ENCODE results near the gene DDX24. TPM values are rescaled to one million over a fixed set of nuclear protein-coding genes. Genes with fewer than 3 reads are reported as not detected.
A peak's percentile ranks its signal among the peaks of the same experiment; 100 is the strongest.

DDX24 gene
- total RNA-seq, 2 experiments from 2014 or later, result 210 to 216 TPM

GRCh38 chr14:94009767-94010166 lies 71.2 kb downstream of the DDX24 start:
- CTCF ChIA-PET, result interaction anchor here (1.0 to 8.4 kb wide), 7 partner anchors 9 to 127 kb away, joined by 3 to 77 read pairs (median 6); partner anchors contain the start of genes ASB2 and OTUB2
- POLR2A ChIA-PET, result interaction anchor here (0.9 to 2.1 kb wide), 5 partner anchors 11 to 70 kb away, joined by 3 to 9 read pairs (median 6); no protein-coding TSS in a partner anchor
- no peak for DNase-seq
- no peaks in the 10 kb centered on the region for H3K9me3 Mint-ChIP-seq
- H3K36me3 Mint-ChIP-seq (ENCODE audit: low read depth), result no peaks in the 10 kb centered on the region
- H3K27ac Mint-ChIP-seq, result peak overlapping the region; percentile 61
- peaks cover 5% of the 10 kb centered on the region for H3K27me3 Mint-ChIP-seq
- H3K4me1 Mint-ChIP-seq, result peaks cover 69% of the 10 kb centered on the region
- H3K4me3 Mint-ChIP-seq, result no peak overlapping the region

GRCh38 chr14:94008234-94008633 lies 72.8 kb downstream of the DDX24 start:
- H3K9me3 Mint-ChIP-seq, result no peaks in the 10 kb centered on the region
- H3K36me3 Mint-ChIP-seq (ENCODE audit: low read depth), result no peaks in the 10 kb centered on the region
- peaks cover 6% of the 10 kb centered on the region for H3K27me3 Mint-ChIP-seq
- peak; percentile 60 for DNase-seq
- peaks cover 69% of the 10 kb centered on the region for H3K4me1 Mint-ChIP-seq
- peak overlapping the region; percentile 77 for H3K27ac Mint-ChIP-seq
- ChIA-PET CTCF (interaction anchor here (8.4 kb wide), 1 partner anchor 70 kb away, joined by 77 read pairs; no protein-coding TSS in a partner anchor), POLR2A (interaction anchor here (0.8 to 1.4 kb wide), 5 partner anchors 10 to 73 kb away, joined by 3 to 4 read pairs (median 3); partner anchors contain the start of genes DDX24, IFI27L1 and OTUB2)
- H3K4me3 Mint-ChIP-seq, result no peak overlapping the region

GRCh38 chr14:94005324-94006073 lies 75.5 kb downstream of the DDX24 start:
- Mint-ChIP-seq H3K4me3 (no peak overlapping the region), H3K4me1 (peaks cover 58% of the 10 kb centered on the region), H3K36me3 (ENCODE audit: low read depth) (no peaks in the 10 kb centered on the region), H3K27ac (no peak overlapping the region), H3K27me3 (peaks cover 6% of the 10 kb centered on the region), H3K9me3 (no peaks in the 10 kb centered on the region)
- CTCF ChIA-PET, result interaction anchor here (0.8 to 11.1 kb wide), 10 partner anchors 10 to 175 kb away, joined by 3 to 300 read pairs (median 6); no protein-coding TSS in a partner anchor
- POLR2A ChIA-PET, result interaction anchor here (1.1 to 1.7 kb wide), 3 partner anchors 42 to 66 kb away, joined by 3 to 4 read pairs (median 3); no protein-coding TSS in a partner anchor
- peak; percentile 46 for DNase-seq

- Mint-ChIP-seq H3K9me3 (no peaks in the 10 kb centered on the region), H3K27me3 (peaks cover 6% of the 10 kb centered on the region), H3K4me3 (no peak overlapping the region), H3K27ac (no peak overlapping the region), H3K36me3 (ENCODE audit: low read depth) (no peaks in the 10 kb centered on the region), H3K4me1 (peaks cover 50% of the 10 kb centered on the region)
- DNase-seq, result no peak
- CTCF ChIA-PET, result interaction anchor here (0.7 to 11.1 kb wide), 10 partner anchors 11 to 132 kb away, joined by 3 to 300 read pairs (median 6); partner anchors contain the start of gene ASB2
- POLR2A ChIA-PET, result interaction anchor here (1.0 to 1.7 kb wide), 6 partner anchors 41 to 73 kb away, joined by 3 to 4 read pairs (median 3); no protein-coding TSS in a partner anchor
These were observed 77.0 kb downstream of the DDX24 start for GRCh38 chr14:94004015-94004414.

GRCh38 chr14:94003397-94003796 lies 77.6 kb downstream of the DDX24 start:
- Mint-ChIP-seq H3K4me1 (peaks cover 46% of the 10 kb centered on the region), H3K9me3 (no peaks in the 10 kb centered on the region), H3K27ac (no peak overlapping the region), H3K4me3 (no peak overlapping the region), H3K36me3 (ENCODE audit: low read depth) (no peaks in the 10 kb centered on the region), H3K27me3 (peaks cover 6% of the 10 kb centered on the region)
- DNase-seq, result no peak
- CTCF ChIA-PET, result interaction anchor here (0.7 to 11.1 kb wide), 9 partner anchors 8 to 70 kb away, joined by 3 to 300 read pairs (median 8); partner anchors contain the start of gene ASB2
- POLR2A ChIA-PET, result interaction anchor here (1.0 to 1.4 kb wide), 2 partner anchors 9 to 41 kb away, joined by 3 read pairs; no protein-coding TSS in a partner anchor

- CTCF ChIA-PET, result interaction anchor here (0.7 to 11.1 kb wide), 23 partner anchors 9 to 135 kb away, joined by 3 to 300 read pairs (median 4); partner anchors contain the start of gene ASB2
- Mint-ChIP-seq H3K36me3 (ENCODE audit: low read depth) (no peaks in the 10 kb centered on the region), H3K27ac (peak overlapping the region; percentile 21), H3K4me3 (no peak overlapping the region), H3K4me1 (peaks cover 45% of the 10 kb centered on the region), H3K9me3 (no peaks in the 10 kb centered on the region), H3K27me3 (peaks cover 6% of the 10 kb centered on the region)
- DNase-seq, result peak; percentile 65
- POLR2A ChIA-PET, result interaction anchor here (1.1 to 5.8 kb wide), 8 partner anchors 15 to 77 kb away, joined by 3 to 63 read pairs (median 11); no protein-coding TSS in a partner anchor
These were observed 79.3 kb downstream of the DDX24 start for GRCh38 chr14:94001501-94002396.

- Mint-ChIP-seq H3K27ac (no peak overlapping the region), H3K4me3 (no peak overlapping the region), H3K4me1 (peaks cover 44% of the 10 kb centered on the region), H3K36me3 (ENCODE audit: low read depth) (no peaks in the 10 kb centered on the region), H3K9me3 (no peaks in the 10 kb centered on the region), H3K27me3 (peaks cover 6% of the 10 kb centered on the region)
- ChIA-PET CTCF (interaction anchor here (0.7 to 11.1 kb wide), 21 partner anchors 9 to 180 kb away, joined by 3 to 300 read pairs (median 4); partner anchors contain the start of gene ASB2), POLR2A (interaction anchor here (1.1 to 5.8 kb wide), 8 partner anchors 14 to 78 kb away, joined by 3 to 63 read pairs (median 11); no protein-coding TSS in a partner anchor)
- DNase-seq, result no peak
These were observed 80.0 kb downstream of the DDX24 start for GRCh38 chr14:94001016-94001415.

GRCh38 chr14:94000267-94000666 lies 80.7 kb downstream of the DDX24 start:
- H3K36me3 Mint-ChIP-seq (ENCODE audit: low read depth), result no peaks in the 10 kb centered on the region
- H3K27me3 Mint-ChIP-seq, result peaks cover 5% of the 10 kb centered on the region
- POLR2A ChIA-PET, result interaction anchor here (0.8 to 5.8 kb wide), 11 partner anchors 22 to 64 kb away, joined by 3 to 63 read pairs (median 6); no protein-coding TSS in a partner anchor
- CTCF ChIA-PET, result interaction anchor here (0.8 to 11.1 kb wide), 14 partner anchors 8 to 180 kb away, joined by 3 to 300 read pairs (median 8); partner anchors contain the start of gene ASB2
- no peak for DNase-seq
- no peak overlapping the region for H3K27ac Mint-ChIP-seq
- H3K9me3 Mint-ChIP-seq, result no peaks in the 10 kb centered on the region
- peaks cover 44% of the 10 kb centered on the region for H3K4me1 Mint-ChIP-seq
- no peak overlapping the region for H3K4me3 Mint-ChIP-seq

- CTCF ChIA-PET, result interaction anchor here (0.8 to 11.1 kb wide), 13 partner anchors 12 to 198 kb away, joined by 3 to 300 read pairs (median 5); partner anchors contain the start of gene ASB2
- DNase-seq, result no peak
- Mint-ChIP-seq H3K27me3 (no peaks in the 10 kb centered on the region), H3K4me1 (peaks cover 47% of the 10 kb centered on the region), H3K4me3 (no peak overlapping the region), H3K27ac (no peak overlapping the region), H3K9me3 (no peaks in the 10 kb centered on the region), H3K36me3 (ENCODE audit: low read depth) (no peaks in the 10 kb centered on the region)
- POLR2A ChIA-PET, result interaction anchor here (0.8 to 5.8 kb wide), 11 partner anchors 12 to 63 kb away, joined by 3 to 63 read pairs (median 5); no protein-coding TSS in a partner anchor
These were observed 81.4 kb downstream of the DDX24 start for GRCh38 chr14:93999573-93999972.

- peaks cover 52% of the 10 kb centered on the region for H3K4me1 Mint-ChIP-seq
- POLR2A ChIA-PET, result interaction anchor here (0.9 to 5.8 kb wide), 8 partner anchors 13 to 62 kb away, joined by 3 to 63 read pairs (median 5); no protein-coding TSS in a partner anchor
- no peaks in the 10 kb centered on the region for H3K27me3 Mint-ChIP-seq
- no peak overlapping the region for H3K27ac Mint-ChIP-seq
- no peak for DNase-seq
- no peak overlapping the region for H3K4me3 Mint-ChIP-seq
- CTCF ChIA-PET, result interaction anchor here (1.0 to 11.1 kb wide), 10 partner anchors 12 to 197 kb away, joined by 3 to 300 read pairs (median 6); partner anchors contain the start of gene ASB2
- H3K9me3 Mint-ChIP-seq, result no peaks in the 10 kb centered on the region
- H3K36me3 Mint-ChIP-seq (ENCODE audit: low read depth), result no peaks in the 10 kb centered on the region
These were observed 82.1 kb downstream of the DDX24 start for GRCh38 chr14:93998871-93999403.
